H9 (cell line): ENCODE data around the gene NHP2. TPM values are rescaled to one million over a fixed set of nuclear protein-coding genes. Genes with fewer than 3 reads are reported as not detected.

Experiments
- DNase-seq: peaks from one replicate; pipeline ENCODE4 v3.0.0-alpha.2; 2017
- H2AFZ ChIP-seq: one replicate; pipeline ENCODE4 v1.6.1; 2013; ENCODE audit warnings: mild to moderate bottlenecking, low read length, control low read depth, moderate library complexity
- H2AK5ac ChIP-seq: 2 replicates; pipeline ENCODE4 v1.6.1; 2013; ENCODE audit warnings: low read length, control low read depth, mixed read lengths; ENCODE audit not compliant: insufficient read length
- H2BK120ac ChIP-seq: one replicate; pipeline ENCODE4 v1.6.1; 2013; ENCODE audit warnings: low read depth, mild to moderate bottlenecking, low read length, control low read depth, inconsistent platforms; ENCODE audit not compliant: poor library complexity, severe bottlenecking
- H2BK12ac ChIP-seq: 2 replicates; pipeline ENCODE4 v1.6.1; 2013; ENCODE audit warnings: low read length, control low read depth, mixed read lengths, low read depth; ENCODE audit not compliant: insufficient read length
- H2BK15ac ChIP-seq: 2 replicates; pipeline ENCODE4 v1.6.1; 2013; ENCODE audit warnings: low read depth, low read length, control low read depth
- H2BK20ac ChIP-seq: one replicate; pipeline ENCODE4 v1.6.1; 2013; ENCODE audit warnings: low read depth, mild to moderate bottlenecking, low read length, control low read depth, inconsistent platforms; ENCODE audit not compliant: poor library complexity, severe bottlenecking
- H2BK5ac ChIP-seq: 2 replicates; pipeline ENCODE4 v1.6.1; 2013; ENCODE audit warnings: low read length, control low read depth, mixed read lengths; ENCODE audit not compliant: insufficient read length
- H3K14ac ChIP-seq: 2 replicates; pipeline ENCODE4 v1.6.1; 2013; ENCODE audit warnings: low read length, control low read depth; ENCODE audit not compliant: insufficient read depth
- H3K18ac ChIP-seq: 2 replicates; pipeline ENCODE4 v1.6.1; 2013; ENCODE audit warnings: low read depth, mild to moderate bottlenecking, mixed read lengths, low read length, control low read depth; ENCODE audit not compliant: insufficient read length
- H3K23ac ChIP-seq: 2 replicates; pipeline ENCODE4 v1.6.1; 2013; ENCODE audit warnings: low read length, control low read depth, mixed read lengths, low read depth; ENCODE audit not compliant: insufficient read length
- H3K23me2 ChIP-seq: 2 replicates; pipeline ENCODE4 v1.6.1; 2013; ENCODE audit warnings: low read depth, mild to moderate bottlenecking, mixed read lengths, low read length, control low read depth; ENCODE audit not compliant: insufficient read length, poor library complexity, severe bottlenecking
- H3K27ac ChIP-seq: 2 replicates; pipeline ENCODE4 v1.5.1; 2013; ENCODE audit warnings: low read length, control low read depth, mixed read lengths, low read depth; ENCODE audit not compliant: insufficient read length
- H3K27me3 ChIP-seq: 2 replicates; pipeline ENCODE4 v1.6.1; 2013; ENCODE audit warnings: low read length, control low read depth, inconsistent platforms; ENCODE audit not compliant: insufficient read depth
- H3K4ac ChIP-seq: 2 replicates; pipeline ENCODE4 v1.6.1; 2013; ENCODE audit warnings: low read depth, mild to moderate bottlenecking, control low read depth, inconsistent platforms, low read length, moderate library complexity
- H3K4me1 ChIP-seq: 2 replicates; pipeline ENCODE4 v1.6.1; 2013; ENCODE audit warnings: low read length, control low read depth, inconsistent platforms; ENCODE audit not compliant: insufficient read depth
- H3K4me2 ChIP-seq: 2 replicates; pipeline ENCODE4 v1.6.1; 2013; ENCODE audit warnings: low read length, control low read depth, mixed read lengths; ENCODE audit not compliant: insufficient read length, insufficient read depth
- H3K56ac ChIP-seq: 2 replicates; pipeline ENCODE4 v1.6.1; 2013; ENCODE audit warnings: low read depth, mild to moderate bottlenecking, mixed read lengths, low read length, control low read depth; ENCODE audit not compliant: insufficient read length
- H3K79me1 ChIP-seq: 2 replicates; pipeline ENCODE4 v1.6.1; 2013; ENCODE audit warnings: low read depth, mild to moderate bottlenecking, moderate library complexity, low read length, control low read depth, inconsistent platforms; ENCODE audit not compliant: insufficient read depth, poor library complexity, severe bottlenecking
- H3K79me2 ChIP-seq: 2 replicates; pipeline ENCODE4 v1.6.1; 2013; ENCODE audit warnings: low read length, control low read depth, inconsistent platforms; ENCODE audit not compliant: insufficient read depth
- H3K9ac ChIP-seq: 2 replicates; pipeline ENCODE4 v1.6.1; 2013; ENCODE audit warnings: low read length, control low read depth, mixed read lengths; ENCODE audit not compliant: insufficient read length; ENCODE audit errors: extremely low read depth
- H3K9me3 ChIP-seq: one replicate; pipeline ENCODE4 v1.6.1; 2013; ENCODE audit warnings: low read depth, low read length, inconsistent platforms; ENCODE audit not compliant: control insufficient read depth
- H3T11ph ChIP-seq: one replicate; pipeline ENCODE4 v1.6.1; 2013; ENCODE audit warnings: mild to moderate bottlenecking, low read length, control low read depth, inconsistent platforms
- H4K20me1 ChIP-seq: one replicate; pipeline ENCODE4 v1.6.1; 2013; ENCODE audit not compliant: control insufficient read depth, insufficient read length, insufficient read depth
- H4K5ac ChIP-seq: 2 replicates; pipeline ENCODE4 v1.6.1; 2013; ENCODE audit warnings: low read depth, mild to moderate bottlenecking, mixed read lengths, low read length, control low read depth; ENCODE audit not compliant: insufficient read length
- H4K8ac ChIP-seq: replicated peaks from 2 replicates; pipeline ENCODE4 v1.6.1; 2013; ENCODE audit warnings: low read length, control low read depth, mixed read lengths, low read depth; ENCODE audit not compliant: insufficient read length
- H4K91ac ChIP-seq: 2 replicates; pipeline ENCODE4 v1.6.1; 2013; ENCODE audit warnings: low read depth, mild to moderate bottlenecking, moderate library complexity, mixed read lengths, low read length, control low read depth; ENCODE audit not compliant: insufficient read length
- H3K27ac Mint-ChIP-seq, 3 experiments: 2 replicates in 2 of 3; 3 replicates in 1 of 3; pipeline ENCODE4 v1.8.0; 2020 to 2021; ENCODE audit warnings: mixed read lengths in 3 of 3, mild to moderate bottlenecking in 1 of 3, moderate library complexity in 1 of 3
- H3K27me3 Mint-ChIP-seq: 2 replicates; pipeline ENCODE4 v1.8.0; 2021; ENCODE audit warnings: low read depth, mild to moderate bottlenecking, moderate library complexity, mixed read lengths
- H3K36me3 Mint-ChIP-seq, 3 experiments: 2 replicates in 2 of 3; 3 replicates in 1 of 3; pipeline ENCODE4 v1.8.0; 2020 to 2021; ENCODE audit warnings: low read depth in 3 of 3, mixed read lengths in 3 of 3; ENCODE audit not compliant: insufficient read depth in 1 of 3
- H3K4me1 Mint-ChIP-seq, 2 experiments: 2 replicates each; pipeline ENCODE4 v1.8.0; 2020; ENCODE audit warnings: mixed read lengths in 2 of 2
- H3K4me3 Mint-ChIP-seq, 2 experiments: 2 replicates in 1 of 2; 3 replicates in 1 of 2; pipeline ENCODE4 v1.8.0; 2020 to 2021; ENCODE audit warnings: mild to moderate bottlenecking in 2 of 2, mixed read lengths in 2 of 2, moderate library complexity in 1 of 2
- H3K9me3 Mint-ChIP-seq, 2 experiments: 2 replicates in 1 of 2; 3 replicates in 1 of 2; pipeline ENCODE4 v1.8.0; 2020; ENCODE audit warnings: mild to moderate bottlenecking in 2 of 2, mixed read lengths in 2 of 2, moderate library complexity in 1 of 2
- CTCF ChIP-seq: fragments of 200-600 bp; sonication (generic); conservative IDR thresholded peaks from 3 replicates; pipeline ENCODE4 v1.8.0; 2021; ENCODE audit warnings: antibody characterized with exemption, mild to moderate bottlenecking
- WGBS: extraction: QIAGEN DNeasy Blood & Tissue Kit; methylation state at CpG from one replicate; pipeline ENCODE4 v1.1.7; 2013; ENCODE audit warnings: missing lambda C conversion rate, low lambda C conversion rate, mixed read lengths; ENCODE audit not compliant: insufficient read length; ENCODE audit errors: extremely low coverage; 5-methylcytosine and 5-hydroxymethylcytosine counted together
- total RNA-seq: library from RNA; stranded (reverse); gene quantifications from 2 replicates; pipeline ENCODE4 v1.2.1, GENCODE V29; 2021

NHP2 gene
- total RNA-seq, 1 experiment from 2014 or later = 232 TPM

- Histone ChIP-seq H2AK5ac (no peak overlapping the region), H3K79me1 (no peaks in the 10 kb centered on the region), H3K4me1 (no peaks in the 10 kb centered on the region), H3K23me2 (no peaks in the 10 kb centered on the region), H3K14ac (no peak overlapping the region), H3K27me3 (no peaks in the 10 kb centered on the region), H2BK5ac (no peak overlapping the region), H3K18ac (no peak overlapping the region), H2BK20ac (no peak overlapping the region), H4K20me1 (no peaks in the 10 kb centered on the region), H2BK15ac (no peak overlapping the region), H3K4ac (no peak overlapping the region), H3K9ac (no peak overlapping the region), H4K91ac (no peak overlapping the region), H3K9me3 (no peaks in the 10 kb centered on the region), H2AFZ (no peak overlapping the region), H4K5ac (no peak overlapping the region), H3T11ph (no peak overlapping the region), H3K23ac (no peak overlapping the region), H3K56ac (no peak overlapping the region), H3K4me2 (no peak overlapping the region), H2BK120ac (no peak overlapping the region), H4K8ac (no peak overlapping the region), H2BK12ac (no peak overlapping the region), H3K27ac (no peak overlapping the region), H3K79me2 (peaks cover under 1% of the 10 kb centered on the region; the same call in 1 of the 2 replicates)
- no peak for TF ChIP-seq CTCF
- Mint-ChIP-seq H3K9me3 (no peaks in the 10 kb centered on the region), H3K4me1 (peaks cover 0 to 3% of the 10 kb centered on the region in 2 experiments; a peak in 1 of 4 replicates), H3K27me3 (no peaks in the 10 kb centered on the region), H3K27ac (no peak overlapping the region; a peak in 1 of 7 replicates), H3K36me3 (peaks cover 45 to 84% (median 74%) of the 10 kb centered on the region in 3 experiments; a peak in 6 of 7 replicates), H3K4me3 (no peak overlapping the region)
- no peak for DNase-seq
- WGBS = no CpG with 5 or more reads among the region's 4 CpGs
Measured at GRCh38 chr5:178141550-178141949, 12.1 kb downstream of the NHP2 start.
